RPMI8226 (cell line): ENCODE measurements around the gene ZHX3.

Experiments used
- DNase-seq: peaks from one replicate; pipeline ENCODE4 v3.0.0-alpha.2; 2015

The ZHX3 gene

GRCh38 chr20:41352106-41352505, 34.6 kb upstream of the ZHX3 start:
- no peak for DNase-seq

- DNase-seq, result no peak
Observed at GRCh38 chr20:41350408-41350962, 33.0 kb upstream of the ZHX3 start.

GRCh38 chr20:41349943-41350342, 32.4 kb upstream of the ZHX3 start:
- DNase-seq, result no peak

GRCh38 chr20:41349266-41349665, 31.7 kb upstream of the ZHX3 start:
- no peak for DNase-seq

- no peak for DNase-seq
Observed at GRCh38 chr20:41348430-41349172, 31.1 kb upstream of the ZHX3 start.

GRCh38 chr20:41347523-41348429, 30.2 kb upstream of the ZHX3 start:
- no peak for DNase-seq

- DNase-seq, result no peak
Observed at GRCh38 chr20:41345729-41346067, 28.2 kb upstream of the ZHX3 start.

GRCh38 chr20:41344938-41345728, 27.6 kb upstream of the ZHX3 start:
- DNase-seq, result no peak

GRCh38 chr20:41344477-41344876, 26.9 kb upstream of the ZHX3 start:
- DNase-seq, result no peak

GRCh38 chr20:41342474-41343464, 25.2 kb upstream of the ZHX3 start:
- no peak for DNase-seq

- peak; percentile 76 for DNase-seq
Observed at GRCh38 chr20:41340327-41341055, 23.0 kb upstream of the ZHX3 start, which contains the start of gene LPIN3. Gene LPIN3, plus strand, starts transcription at chr20:41340821. Its CDS starts 4,983 bp downstream, at chr20:41345804.

- peak; percentile 83 for DNase-seq
Observed at GRCh38 chr20:41339957-41340326, 22.4 kb upstream of the ZHX3 start.

- no peak for DNase-seq
Observed at GRCh38 chr20:41336711-41337492, 19.4 kb upstream of the ZHX3 start.

GRCh38 chr20:41335591-41335990, 18.1 kb upstream of the ZHX3 start:
- DNase-seq, result no peak

GRCh38 chr20:41334443-41335421, 17.2 kb upstream of the ZHX3 start:
- no peak for DNase-seq

GRCh38 chr20:41334036-41334435, 16.5 kb upstream of the ZHX3 start:
- DNase-seq, result no peak

- no peak for DNase-seq
Observed at GRCh38 chr20:41331731-41332130, 14.2 kb upstream of the ZHX3 start.

- DNase-seq, result no peak
Observed at GRCh38 chr20:41330941-41331340, 13.4 kb upstream of the ZHX3 start.

GRCh38 chr20:41330343-41330720, 12.8 kb upstream of the ZHX3 start:
- no peak for DNase-seq
